SKM-1 treated with dmso at 0.1 percent for 144 hours (cell line): ENCODE measurements around the gene POLR2H.

Source experiments
- DNase-seq: peaks from one replicate; lab custom pipeline; 2025; ENCODE audit not compliant: unreplicated experiment; lab: John Stamatoyannopoulos, UW

POLR2H gene

DNA sequence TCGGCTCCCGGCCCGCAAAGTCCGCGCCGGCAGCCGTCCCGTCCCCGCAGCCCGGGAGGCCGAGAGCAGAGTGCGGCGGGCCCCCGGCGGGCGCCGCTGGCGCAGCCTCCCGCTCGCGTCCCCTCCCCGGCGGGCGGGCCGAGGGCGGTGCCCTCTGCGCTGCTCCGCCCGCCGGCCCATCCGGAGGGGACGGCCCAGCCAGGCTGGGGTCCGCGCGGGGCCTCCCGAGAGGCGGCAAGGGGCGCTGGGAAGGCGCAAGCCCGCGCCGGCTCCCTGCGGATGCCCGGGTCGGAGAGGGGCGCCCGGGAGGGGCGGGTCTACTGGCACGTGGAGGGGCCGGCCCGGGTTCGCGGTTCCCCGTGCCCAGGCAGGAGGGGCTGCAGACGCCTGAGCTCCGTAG lies at the start of gene POLR2H, which contains the start of gene CLCN2:
Gene POLR2H, plus strand, starts transcription at position 179 of the 400 bp plus-strand sequence. CDS start 1,783 bp downstream, outside the sequence.
Gene CLCN2, minus strand, starts transcription at position 74 of the 400 bp plus-strand sequence. CDS start 126 bp downstream, outside the sequence.
- peak; percentile 41 for DNase-seq

DNA sequence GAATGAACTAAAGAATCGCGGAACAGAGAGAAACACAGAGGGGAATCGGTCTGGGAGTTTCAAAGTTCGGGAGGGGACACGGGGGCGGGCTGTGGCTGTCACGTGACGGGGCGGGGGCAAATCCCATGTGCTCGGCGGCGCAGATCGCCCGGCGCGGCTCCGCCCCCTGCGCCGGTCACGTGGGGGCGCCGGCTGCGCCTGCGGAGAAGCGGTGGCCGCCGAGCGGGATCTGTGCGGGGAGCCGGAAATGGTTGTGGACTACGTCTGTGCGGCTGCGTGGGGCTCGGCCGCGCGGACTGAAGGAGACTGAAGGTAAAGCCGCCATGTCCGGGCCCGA lies 47.2 kb upstream of the POLR2H start, which contains the start of gene EIF4G1:
Gene EIF4G1, plus strand, starts transcription at position 244 of the 337 bp plus-strand sequence. CDS start 1,191 bp downstream, outside the sequence.
- peak; percentile 92 for DNase-seq

DNA sequence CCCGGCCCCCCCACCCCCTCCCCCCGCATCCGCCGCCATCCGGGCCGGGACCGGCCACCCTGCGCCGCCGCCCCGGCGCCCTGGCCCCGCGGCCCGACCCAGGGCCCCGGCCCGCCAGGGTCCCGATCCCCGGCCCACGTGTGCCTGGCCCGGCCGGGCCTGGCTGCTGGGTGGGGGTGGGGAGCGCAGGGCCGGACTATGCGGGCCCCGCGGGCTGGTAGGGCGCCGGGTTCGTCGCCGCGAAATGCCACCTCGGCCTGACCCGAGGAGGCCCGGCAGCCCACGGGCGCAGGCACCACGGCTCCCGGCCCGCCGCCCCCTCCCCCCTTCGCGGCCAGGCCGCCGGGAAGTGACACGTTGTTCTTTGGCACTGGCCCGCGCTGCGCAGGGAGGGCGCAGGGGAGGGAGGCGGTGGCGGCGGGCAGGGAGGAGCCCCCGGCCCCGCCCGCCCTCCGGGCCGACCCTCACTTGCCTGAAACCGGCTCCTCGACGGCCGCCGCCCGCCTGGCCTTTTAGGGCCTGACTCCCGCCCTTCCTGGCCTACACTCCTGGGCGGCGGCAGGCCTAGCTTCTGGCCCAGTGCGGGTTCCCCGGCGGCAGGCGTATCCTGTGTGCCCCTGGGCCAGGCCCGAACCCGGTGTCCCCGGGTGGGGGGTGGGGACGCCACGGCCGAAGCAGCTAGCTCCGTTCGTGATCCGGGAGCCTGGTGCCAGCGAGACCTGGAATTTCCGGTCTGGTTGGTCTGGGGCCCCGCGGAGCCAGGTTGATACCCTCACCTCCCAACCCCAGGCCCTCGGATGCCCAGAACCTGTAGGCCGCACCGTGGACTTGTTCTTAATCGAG lies 46.6 kb upstream of the POLR2H start:
- no peak for DNase-seq

DNA sequence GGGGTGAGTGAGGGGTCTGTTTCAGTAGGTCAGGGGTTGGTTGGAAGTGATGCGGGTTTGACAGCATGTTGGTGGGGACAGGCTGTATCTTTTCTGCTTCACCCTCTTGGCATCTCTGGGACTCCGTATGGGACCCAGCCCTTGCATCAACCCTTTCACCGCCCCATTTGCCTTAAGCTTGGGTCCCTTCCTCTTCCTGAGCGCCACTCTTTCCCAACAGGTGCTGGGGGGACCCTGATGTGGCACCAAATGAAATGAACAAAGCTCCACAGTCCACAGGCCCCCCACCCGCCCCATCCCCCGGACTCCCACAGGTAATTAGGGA lies 46.0 kb upstream of the POLR2H start:
- no peak for DNase-seq

DNA sequence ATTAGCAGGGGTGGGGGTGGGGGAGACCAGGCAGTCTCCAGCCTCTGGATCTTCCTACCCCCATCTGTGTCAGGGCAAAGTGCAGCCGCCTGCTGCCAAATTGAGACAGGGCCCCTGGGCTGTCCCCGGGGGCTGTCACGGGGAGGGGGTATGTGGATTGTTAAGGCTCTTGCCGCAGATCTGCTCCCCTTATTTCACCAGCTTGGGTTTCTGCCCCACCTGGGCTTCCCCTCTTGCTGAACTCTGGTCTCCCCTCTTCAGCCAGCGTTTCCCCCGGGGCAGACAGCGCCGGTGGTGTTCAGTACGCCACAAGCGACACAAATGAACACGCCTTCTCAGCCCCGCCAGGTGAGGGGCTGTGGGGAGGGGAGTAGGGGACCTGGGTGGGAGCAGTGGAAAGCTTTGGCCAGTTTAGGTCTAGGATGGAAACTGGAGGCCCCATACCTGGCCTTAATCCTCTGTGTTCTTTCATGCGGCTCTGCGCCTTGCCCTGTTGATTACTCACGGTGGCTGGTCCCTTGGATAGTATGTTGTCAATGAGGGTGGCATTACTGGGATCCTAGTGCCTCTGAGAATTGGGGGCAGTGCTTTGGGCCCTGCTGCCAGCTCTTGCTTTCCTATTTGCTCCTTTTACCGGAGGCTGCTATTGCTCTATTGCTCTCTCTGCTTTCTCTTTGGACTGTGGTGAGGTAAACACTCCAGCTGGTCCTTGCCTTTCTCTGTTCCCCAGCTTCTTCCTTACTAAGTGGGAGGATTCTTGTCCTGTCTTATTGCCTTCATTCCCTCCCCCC lies 45.4 kb upstream of the POLR2H start:
- DNase-seq: no peak

DNA sequence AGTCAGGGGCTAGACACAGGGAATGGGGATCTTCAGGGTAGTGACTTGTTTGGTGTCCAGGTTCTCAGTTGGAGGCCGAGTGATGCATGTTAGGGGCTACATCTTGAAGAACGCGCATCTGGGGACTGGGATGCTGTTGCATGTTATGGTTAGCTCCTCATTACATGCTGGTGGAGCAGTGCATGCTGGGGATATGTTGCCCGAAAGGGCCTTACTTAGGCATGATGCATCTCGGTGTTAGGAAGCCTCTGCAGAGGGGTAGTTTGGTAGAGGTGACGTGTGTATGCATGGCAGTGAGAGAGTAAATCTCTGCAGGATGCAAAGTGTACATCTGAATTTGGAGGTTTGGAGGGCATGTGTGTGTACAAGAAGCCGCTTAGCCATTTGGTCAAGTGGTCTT lies 44.7 kb upstream of the POLR2H start:
- no peak for DNase-seq

DNA sequence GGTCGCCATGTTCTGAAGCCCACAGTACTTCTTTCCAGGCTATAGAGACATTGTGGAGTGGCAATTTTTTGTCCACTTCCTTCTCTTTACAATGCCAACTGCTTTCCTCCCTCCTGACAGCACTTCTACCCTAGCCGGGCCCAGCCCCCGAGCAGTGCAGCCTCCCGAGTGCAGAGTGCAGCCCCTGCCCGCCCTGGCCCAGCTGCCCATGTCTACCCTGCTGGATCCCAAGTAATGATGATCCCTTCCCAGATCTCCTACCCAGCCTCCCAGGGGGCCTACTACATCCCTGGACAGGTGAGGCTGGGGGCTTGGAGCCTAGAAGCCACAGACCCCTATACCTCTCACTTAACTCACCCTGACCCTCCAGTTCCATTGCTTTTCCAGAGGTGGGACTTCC lies 44.3 kb upstream of the POLR2H start:
- DNase-seq: no peak

DNA sequence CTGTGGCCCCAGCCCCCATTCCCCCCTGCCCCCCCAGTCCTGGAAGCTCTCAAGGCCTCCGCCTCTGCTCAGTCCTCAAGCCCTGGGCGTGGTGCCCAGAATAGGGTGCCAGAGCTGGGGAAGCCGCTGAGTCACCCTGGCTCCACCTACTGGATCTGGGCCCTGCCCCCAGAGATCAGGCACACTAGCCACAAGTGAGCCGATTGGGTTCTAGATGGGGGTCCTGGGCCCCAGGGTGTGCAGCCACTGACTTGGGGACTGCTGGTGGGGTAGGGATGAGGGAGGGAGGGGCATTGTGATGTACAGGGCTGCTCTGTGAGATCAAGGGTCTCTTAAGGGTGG lies 41.4 kb upstream of the POLR2H start:
- no peak for DNase-seq

DNA sequence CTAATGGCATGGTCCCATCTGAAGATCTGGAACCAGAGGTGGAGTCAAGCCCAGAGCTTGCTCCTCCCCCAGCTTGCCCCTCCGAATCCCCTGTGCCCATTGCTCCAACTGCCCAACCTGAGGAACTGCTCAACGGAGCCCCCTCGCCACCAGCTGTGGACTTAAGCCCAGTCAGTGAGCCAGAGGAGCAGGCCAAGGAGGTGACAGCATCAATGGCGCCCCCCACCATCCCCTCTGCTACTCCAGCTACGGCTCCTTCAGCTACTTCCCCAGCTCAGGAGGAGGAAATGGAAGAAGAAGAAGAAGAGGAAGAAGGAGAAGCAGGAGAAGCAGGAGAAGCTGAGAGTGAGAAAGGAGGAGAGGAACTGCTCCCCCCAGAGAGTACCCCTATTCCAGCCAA lies 39.8 kb upstream of the POLR2H start:
- no peak for DNase-seq

DNA sequence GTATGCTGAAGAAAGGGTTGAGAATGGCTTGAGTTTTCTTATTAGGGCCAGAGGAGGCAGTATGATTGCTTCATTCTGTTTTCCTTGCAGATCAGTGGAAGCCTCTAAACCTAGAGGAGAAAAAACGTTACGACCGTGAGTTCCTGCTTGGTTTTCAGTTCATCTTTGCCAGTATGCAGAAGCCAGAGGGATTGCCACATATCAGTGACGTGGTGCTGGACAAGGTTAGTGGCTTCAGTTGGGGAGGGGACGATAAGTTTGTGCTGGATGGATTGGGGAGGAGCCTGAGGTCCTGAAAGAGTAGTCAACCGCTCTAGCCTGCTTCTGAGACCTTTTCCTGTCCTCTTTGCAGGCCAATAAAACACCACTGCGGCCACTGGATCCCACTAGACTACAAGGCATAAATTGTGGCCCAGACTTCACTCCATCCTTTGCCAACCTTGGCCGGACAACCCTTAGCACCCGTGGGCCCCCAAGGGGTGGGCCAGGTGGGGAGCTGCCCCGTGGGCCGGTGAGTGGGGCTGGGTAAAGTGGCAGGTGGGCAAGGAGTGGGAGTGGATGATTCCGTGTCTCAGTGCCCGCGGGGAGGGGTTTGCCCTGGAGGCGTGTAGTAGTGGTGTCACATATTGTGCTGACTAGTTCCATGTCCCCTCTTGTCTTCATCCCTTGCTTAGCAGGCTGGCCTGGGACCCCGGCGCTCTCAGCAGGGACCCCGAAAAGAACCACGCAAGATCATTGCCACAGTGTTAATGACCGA lies 38.6 kb upstream of the POLR2H start:
- no peak for DNase-seq

DNA sequence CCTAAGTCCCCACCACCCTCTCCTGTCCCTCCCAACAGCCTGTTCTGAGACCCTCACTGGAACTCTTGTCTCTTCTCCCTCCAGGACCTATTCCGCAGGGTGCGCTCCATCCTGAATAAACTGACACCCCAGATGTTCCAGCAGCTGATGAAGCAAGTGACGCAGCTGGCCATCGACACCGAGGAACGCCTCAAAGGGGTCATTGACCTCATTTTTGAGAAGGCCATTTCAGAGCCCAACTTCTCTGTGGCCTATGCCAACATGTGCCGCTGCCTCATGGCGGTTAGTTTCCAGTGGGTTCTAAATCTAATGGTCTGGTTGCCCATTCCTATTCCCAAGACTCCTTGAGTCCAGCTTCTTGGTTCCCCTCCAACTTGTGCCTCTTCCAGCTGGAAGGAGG lies 37.8 kb upstream of the POLR2H start:
- no peak for DNase-seq

DNA sequence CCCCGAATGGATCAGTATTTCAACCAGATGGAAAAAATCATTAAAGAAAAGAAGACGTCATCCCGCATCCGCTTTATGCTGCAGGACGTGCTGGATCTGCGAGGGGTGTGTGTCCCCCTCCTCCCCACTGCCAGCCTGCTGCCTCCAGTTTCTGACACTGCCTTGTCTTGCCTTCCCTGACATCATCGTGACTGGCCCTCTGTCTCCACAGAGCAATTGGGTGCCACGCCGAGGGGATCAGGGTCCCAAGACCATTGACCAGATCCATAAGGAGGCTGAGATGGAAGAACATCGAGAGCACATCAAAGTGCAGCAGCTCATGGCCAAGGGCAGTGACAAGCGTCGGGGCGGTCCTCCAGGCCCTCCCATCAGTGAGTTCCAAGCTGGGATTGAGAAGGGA lies 36.2 kb upstream of the POLR2H start:
- no peak for DNase-seq

DNA sequence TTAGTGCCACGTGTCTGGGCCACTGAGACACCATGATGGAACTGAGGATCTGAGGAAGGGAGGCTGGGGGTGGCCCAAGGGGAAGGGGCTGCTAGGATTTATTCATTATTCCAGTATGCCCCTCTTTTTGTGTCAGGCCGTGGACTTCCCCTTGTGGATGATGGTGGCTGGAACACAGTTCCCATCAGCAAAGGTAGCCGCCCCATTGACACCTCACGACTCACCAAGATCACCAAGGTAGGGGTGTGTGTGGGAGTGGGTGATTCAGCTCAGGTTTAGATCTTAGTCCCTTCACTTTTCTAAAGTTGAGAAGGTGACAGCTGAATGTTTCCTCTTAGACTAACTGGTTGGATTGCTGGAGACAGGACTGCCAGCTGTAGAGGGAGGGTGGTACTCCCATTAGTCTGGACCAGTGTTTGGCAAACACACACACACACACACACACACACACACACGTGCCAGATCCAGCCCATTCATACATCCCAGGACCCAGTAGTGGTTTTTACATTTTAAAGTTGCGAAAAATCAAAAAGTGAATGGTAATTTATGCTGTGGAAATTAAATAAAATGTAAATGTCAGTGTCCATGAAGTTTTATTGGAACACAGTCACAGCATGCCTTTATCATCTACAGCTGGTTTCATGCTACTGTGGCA lies 35.7 kb upstream of the POLR2H start:
- no peak for DNase-seq

DNA sequence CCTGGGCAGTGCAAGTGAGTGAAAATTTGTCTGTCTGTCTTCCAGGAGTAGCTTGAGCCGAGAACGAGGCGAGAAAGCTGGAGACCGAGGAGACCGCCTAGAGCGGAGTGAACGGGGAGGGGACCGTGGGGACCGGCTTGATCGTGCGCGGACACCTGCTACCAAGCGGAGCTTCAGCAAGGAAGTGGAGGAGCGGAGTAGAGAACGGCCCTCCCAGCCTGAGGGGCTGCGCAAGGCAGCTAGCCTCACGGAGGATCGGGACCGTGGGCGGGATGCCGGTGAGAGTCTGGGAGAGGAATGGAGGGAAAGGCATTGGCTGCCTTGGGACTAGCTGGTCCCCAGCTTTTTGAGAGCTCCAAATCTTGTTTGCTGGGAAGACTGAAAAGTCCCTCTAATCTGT lies 34.3 kb upstream of the POLR2H start:
- DNase-seq: no peak

DNA sequence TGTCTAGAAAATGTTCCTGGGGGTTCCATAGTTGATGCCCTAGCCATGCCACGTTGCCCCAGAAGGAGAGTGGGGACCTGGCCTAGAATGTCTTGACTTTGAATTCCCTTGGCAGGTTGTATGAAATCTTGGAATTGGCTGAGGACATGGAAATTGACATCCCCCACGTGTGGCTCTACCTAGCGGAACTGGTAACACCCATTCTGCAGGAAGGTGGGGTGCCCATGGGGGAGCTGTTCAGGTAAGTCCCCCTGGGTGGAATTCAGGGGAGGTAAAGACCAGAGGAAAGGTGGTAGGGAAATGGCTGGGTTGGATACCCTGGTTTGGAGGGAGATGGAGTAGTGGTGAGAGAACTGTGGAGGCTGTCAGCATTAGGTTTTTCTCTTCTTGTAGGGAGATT lies 33.0 kb upstream of the POLR2H start:
- no peak for DNase-seq

DNA sequence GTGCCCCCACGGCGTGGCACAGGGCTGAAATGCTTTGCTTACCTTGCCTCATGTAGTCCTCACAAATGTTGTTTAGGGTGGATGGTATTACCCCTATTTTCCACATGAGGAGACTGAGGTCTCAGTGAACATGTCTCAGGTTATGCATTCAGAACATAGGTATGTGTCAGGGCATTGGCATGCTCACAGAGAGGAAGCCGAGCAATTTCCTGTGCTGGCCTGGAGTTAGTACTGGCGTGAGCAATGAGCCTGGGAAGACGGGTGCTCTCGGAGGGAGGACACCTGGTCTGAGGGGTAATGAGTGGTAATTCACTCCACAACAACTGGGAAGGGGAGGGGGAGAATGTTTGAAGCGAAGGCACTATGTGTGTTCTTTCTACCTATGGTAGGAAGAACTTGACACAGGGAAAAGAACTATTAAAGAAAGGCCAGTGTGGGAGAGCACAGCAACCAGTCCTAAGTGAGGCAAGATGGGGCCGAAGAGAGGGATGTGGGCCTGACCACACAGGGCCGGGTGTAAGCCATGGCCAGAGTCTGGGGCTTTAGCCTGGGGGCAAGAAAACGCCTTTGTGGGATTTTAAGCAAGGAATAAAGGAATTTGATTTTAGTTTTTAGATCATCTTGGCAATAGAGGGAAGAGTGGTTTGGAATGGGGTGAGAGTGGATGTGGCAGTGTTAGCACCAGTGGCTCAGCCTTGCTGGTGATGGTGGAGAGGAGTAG lies 29.0 kb upstream of the POLR2H start:
- DNase-seq: no peak

DNA sequence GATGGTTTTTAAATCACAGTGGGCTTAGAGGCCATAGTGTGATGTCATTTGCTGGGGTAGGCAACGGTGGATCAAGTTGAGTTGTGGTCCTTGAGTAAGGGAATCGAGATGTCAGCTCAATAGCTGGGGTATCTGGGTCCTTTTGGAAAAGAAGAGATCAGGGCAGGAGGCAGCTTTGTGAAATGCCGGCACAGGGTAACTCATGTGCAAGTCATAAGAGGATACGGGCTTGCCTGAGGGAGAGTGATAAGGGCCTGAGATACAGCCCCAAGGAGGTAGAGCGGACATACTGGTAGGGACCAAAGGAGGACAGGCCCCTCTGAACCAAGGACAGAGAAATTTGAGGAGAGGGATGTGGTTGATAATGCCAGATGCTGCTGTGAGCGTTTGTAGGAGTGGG lies 28.3 kb upstream of the POLR2H start:
- no peak for DNase-seq

DNA sequence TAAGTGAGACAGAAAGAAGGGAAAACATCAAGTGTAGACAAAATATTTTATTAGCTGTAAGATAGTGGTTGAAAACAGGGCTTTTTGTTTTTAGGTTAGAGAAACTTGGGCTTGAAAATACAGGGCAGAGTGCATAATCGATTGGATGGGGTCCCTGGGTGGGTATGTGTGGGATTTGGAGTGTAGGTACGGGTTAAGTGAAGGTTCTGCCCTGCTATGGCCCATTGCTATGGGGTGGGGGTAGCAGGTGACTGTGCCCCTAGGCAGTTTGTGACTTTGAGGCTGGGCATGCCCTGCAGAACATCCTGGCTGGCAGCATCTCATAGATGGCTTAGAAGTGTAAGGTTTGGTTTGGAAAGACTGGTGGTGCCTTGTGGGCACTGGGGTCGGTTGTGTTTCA lies 27.8 kb upstream of the POLR2H start:
- DNase-seq: no peak

DNA sequence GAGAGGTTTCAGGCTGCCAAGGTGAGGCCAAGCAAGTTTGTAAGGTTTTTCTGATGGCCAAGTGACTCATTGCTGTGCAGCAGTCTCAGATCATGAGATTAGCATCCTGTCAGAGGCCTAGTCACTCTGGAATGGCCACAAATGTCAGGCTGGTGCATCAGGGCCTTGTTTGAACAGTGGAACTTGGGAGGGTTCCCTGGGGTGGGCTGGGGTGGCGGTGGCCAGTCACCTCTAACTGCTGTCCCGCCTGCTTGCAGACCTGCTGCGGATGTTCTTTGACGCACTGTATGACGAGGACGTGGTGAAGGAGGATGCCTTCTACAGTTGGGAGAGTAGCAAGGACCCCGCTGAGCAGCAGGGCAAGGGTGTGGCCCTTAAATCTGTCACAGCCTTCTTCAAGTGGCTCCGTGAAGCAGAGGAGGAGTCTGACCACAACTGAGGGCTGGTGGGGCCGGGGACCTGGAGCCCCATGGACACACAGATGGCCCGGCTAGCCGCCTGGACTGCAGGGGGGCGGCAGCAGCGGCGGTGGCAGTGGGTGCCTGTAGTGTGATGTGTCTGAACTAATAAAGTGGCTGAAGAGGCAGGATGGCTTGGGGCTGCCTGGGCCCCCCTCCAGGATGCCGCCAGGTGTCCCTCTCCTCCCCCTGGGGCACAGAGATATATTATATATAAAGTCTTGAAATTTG lies 26.9 kb upstream of the POLR2H start:
- DNase-seq: no peak

DNA sequence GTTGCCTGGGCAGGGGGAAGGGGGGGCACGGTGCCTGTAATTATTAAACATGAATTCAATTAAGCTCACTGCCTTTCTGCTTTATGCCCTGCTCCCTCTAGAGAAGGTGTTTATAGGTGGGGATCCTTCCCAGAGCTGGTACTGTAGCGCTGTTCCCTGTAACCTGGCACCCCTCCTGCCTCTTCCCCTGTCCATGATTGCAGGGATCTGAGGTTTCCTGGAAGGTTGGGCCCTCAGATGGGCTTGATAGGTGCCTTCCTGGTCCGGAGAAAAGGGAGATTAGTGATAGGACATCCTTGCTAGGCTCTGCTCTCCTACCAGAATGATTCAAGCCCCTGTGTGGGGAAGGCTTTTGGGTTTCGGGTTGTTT lies 26.2 kb upstream of the POLR2H start:
- DNase-seq: no peak
